Stimulated activated CD8-positive, alpha-beta memory T cell treated with anti-CD3 and anti-CD28 coated beads, Interleukin-12 subunit alpha, Interleukin-12 subunit beta, amount 100 ng/mL, for 4 hours (primary cell): ENCODE results near the gene PGAM2.
A peak's percentile ranks its signal among the peaks of the same experiment; 100 is the strongest.
"Not testable (repeated sequence)": the region's sequence is repeated elsewhere in the genome, so short reads cannot be mapped to it uniquely, and the experiment has no call there.

Source experiments
- DNase-seq: peaks from one replicate; pipeline ENCODE4 v3.0.0-alpha.2; 2020; ENCODE audit warnings: low read depth

PGAM2 gene

GRCh38 chr7:44050121-44050914 is 15.0 kb downstream of the PGAM2 start:
- no peak for DNase-seq

- no peak for DNase-seq
Measured at GRCh38 chr7:44048031-44048795, 17.2 kb downstream of the PGAM2 start.

- no peak for DNase-seq
Measured at GRCh38 chr7:44046321-44047061, 18.9 kb downstream of the PGAM2 start.

- DNase-seq: no peak
Measured at GRCh38 chr7:44045226-44046014, 19.9 kb downstream of the PGAM2 start.

- DNase-seq: peak; percentile 86
Measured at GRCh38 chr7:44044315-44045225, 20.8 kb downstream of the PGAM2 start, which contains the start of gene DBNL. Gene DBNL (plus strand): TSS chr7:44044702. CDS start chr7:44044738, 36 bp downstream.

- DNase-seq: no peak
Measured at GRCh38 chr7:44043902-44044301, 21.5 kb downstream of the PGAM2 start.

- no peak for DNase-seq
Measured at GRCh38 chr7:44042221-44042620, 23.1 kb downstream of the PGAM2 start.

- DNase-seq: peak; percentile 62
Measured at GRCh38 chr7:44040493-44040891, 24.9 kb downstream of the PGAM2 start.

- not testable (repeated sequence) for DNase-seq
Measured at GRCh38 chr7:44039800-44040492, 25.4 kb downstream of the PGAM2 start.

GRCh38 chr7:44038961-44039558 is 26.3 kb downstream of the PGAM2 start:
- DNase-seq: peak; percentile 70

GRCh38 chr7:44038553-44038952 is 26.8 kb downstream of the PGAM2 start:
- not testable (repeated sequence) for DNase-seq

- not testable (repeated sequence) for DNase-seq
Measured at GRCh38 chr7:44037951-44038350, 27.4 kb downstream of the PGAM2 start.

GRCh38 chr7:44036364-44036763 is 29.0 kb downstream of the PGAM2 start:
- not testable (repeated sequence) for DNase-seq

GRCh38 chr7:44033971-44034844 is 31.2 kb downstream of the PGAM2 start:
- not testable (repeated sequence) for DNase-seq

- not testable (repeated sequence) for DNase-seq
Measured at GRCh38 chr7:44032031-44032430, 33.3 kb downstream of the PGAM2 start.

- DNase-seq: not testable (repeated sequence)
Measured at GRCh38 chr7:44031319-44031718, 34.0 kb downstream of the PGAM2 start.

GRCh38 chr7:44030029-44030428 is 35.3 kb downstream of the PGAM2 start:
- DNase-seq: not testable (repeated sequence)

GRCh38 chr7:44029433-44029832 is 35.9 kb downstream of the PGAM2 start:
- not testable (repeated sequence) for DNase-seq
